D341Med (cell line): ENCODE data around the gene ARIH1.

ENCODE experiments used
- DNase-seq: peaks from one replicate; pipeline ENCODE4 v3.0.0; 2012; ENCODE audit warnings: low spot score

ARIH1 gene

DNA sequence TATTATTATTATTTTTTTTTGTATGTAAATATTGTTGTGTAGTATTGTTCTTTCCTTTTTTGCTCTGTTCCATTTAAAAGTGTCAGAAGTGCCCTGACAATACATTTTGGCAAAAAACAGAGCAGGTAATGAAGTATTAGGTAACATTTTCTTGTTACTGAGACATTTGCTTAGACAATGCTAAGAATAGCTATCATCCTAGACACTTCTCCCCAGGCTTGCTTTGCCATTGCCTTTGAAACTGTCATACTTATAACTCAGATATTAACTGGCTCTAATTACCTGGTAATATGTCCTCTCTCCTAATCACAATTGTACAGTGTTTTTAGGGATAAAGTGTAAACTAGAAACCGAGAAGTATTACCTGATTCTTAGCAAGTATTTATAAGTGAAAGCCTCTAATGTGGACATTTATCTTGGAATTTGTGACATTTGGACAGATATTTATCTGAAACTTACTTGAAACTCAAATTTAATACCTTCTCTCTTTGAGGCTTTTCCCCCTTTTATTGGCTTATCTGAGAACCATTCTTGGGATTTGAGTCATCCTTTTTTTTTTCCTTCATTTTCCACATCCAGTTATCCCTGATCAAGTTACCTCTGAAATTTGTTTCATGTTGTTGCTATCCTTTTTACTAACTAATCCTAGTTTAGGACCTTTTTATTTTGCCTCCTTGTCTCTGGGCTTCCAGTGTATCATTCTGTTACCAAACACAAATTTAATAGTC lies 13.1 kb downstream of the ARIH1 start:
- DNase-seq: no peak

DNA sequence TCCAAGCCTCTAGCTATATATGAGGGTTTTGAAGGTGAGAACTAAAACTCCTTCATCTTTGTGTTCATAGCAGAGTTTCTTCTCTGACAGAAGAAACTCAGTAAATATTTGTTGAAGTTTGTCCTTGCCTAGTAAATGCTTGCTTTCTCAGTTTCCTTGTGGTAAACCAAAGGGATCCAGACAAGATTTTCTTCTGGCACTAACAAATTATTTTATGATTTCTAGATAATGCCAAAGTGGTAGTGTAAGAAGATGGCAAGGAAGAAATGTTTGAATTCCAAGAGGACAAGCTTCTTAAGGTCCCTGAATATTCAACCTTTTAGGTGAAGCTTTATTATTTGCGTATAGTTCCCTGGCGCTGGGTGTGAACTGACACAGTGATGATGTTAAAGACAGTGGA lies 14.4 kb downstream of the ARIH1 start:
- DNase-seq: no peak

DNA sequence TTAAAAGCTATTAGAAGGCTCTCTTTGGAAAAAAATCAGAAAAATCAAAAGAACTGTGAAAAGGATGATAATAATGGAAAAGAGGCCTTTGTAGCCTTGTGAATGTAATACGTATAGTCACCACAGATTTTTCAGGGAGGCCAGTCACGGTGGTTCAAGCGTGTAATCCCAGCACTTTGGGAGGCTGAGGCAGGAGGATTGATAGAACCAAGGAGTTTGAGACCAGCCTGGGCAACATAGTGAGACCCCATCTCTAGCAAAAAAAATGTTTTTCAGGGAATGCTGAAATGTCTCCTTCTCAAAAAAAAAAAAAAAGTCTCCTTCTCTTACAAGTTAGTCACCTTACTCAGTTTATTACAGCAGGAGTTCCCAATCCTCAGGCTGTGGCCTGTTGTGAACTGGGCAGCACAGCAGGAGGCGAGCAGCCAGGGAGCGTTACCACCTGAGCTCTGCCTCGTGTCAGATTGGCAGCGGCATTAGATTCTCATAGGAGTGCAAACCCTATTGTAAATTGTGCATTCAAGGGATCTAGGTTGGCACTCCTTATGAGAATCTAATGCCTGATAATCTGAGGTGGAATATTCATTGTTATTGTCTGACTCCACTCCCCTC lies 15.9 kb downstream of the ARIH1 start:
- DNase-seq: no peak

DNA sequence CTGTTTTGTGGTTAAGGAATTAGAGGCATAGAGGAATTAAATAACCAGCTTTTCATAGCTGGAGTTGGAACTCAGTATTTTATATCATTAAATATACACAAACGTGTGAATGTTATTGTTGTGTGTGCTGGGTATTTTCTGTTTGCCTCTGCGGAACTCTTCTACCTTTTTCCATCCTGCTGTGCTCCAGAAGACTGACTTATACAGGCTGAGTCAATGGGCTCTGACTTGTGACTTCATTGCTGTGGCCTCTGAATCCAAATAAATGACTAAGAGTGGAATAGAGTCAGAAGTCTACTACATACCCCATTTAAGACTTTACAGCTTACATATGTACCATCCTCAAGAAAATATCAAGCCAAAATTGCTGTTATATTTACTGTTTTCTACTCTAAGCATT lies 17.6 kb downstream of the ARIH1 start:
- no peak for DNase-seq

DNA sequence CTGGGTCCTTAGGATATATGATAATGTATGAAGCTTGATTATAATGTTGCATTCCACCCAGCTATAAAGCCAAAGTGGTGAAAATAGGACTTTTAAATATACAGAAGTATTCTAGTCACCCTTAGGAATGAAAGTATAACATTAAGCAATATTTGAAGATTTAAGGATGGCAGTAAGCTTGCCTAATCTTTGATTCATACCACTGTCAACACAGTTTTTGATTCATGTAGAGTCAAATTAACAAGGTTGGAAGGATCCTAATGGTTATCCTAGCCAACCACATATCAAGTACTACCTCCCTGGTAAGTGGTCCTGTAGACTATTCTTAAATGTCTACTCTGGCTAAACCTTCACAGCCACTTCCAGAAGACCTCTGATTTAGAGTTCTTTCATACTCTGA lies 18.6 kb downstream of the ARIH1 start:
- DNase-seq: no peak

DNA sequence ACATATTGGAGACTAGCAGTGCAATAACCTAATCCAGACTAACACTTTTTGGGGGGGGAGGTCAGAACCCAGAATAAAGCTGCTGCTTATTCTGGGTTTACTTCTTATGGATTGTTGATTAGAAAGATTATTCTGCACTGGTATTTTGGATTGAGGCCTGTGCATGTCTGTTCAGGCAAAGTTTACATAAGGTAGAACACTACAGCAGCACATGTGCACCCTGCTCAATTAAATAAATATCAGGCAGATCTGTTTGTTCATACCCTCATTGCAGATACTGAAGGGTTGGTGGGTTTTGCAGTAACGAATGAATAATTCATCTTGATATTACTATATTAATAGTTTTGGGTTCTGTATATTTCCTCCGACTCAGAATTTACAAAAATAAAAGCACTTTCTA lies 19.1 kb downstream of the ARIH1 start:
- no peak for DNase-seq

DNA sequence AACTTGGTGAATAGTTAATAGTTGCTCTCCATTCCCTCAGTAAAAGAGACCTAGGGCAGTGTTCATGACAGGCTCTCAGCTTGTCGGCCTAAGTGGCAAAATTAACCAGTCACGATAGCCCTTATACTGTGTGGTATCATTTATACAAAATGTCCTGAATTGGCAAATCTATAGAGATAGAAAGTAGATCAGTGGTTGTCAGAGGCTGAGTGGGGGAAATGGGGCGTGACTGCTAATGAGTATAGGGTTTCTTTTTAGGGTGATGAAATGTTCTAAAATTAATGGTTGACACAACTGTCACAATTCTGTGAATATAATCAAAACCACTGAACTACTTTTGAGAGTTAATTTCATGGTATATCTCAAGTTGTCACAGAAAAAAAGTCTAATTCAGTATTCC lies 20.9 kb downstream of the ARIH1 start:
- DNase-seq: no peak

DNA sequence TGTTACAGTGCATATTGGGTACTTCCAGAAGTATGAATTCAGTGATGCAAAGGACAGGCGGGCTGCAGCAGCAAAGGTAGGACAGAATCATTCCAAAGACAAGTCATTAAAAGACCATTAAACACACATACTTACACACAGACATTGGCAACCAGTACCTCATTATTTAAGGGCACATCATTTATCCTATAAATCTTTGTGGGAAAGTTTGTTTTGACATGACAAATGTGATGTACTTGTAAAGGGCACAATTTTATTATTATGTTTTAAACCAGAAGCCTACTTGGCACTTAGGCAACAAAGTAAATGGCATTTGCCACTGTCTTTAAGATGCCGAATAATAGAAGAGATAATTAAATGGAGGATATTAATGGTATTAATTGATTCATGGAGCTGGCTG lies 22.7 kb downstream of the ARIH1 start:
- no peak for DNase-seq

DNA sequence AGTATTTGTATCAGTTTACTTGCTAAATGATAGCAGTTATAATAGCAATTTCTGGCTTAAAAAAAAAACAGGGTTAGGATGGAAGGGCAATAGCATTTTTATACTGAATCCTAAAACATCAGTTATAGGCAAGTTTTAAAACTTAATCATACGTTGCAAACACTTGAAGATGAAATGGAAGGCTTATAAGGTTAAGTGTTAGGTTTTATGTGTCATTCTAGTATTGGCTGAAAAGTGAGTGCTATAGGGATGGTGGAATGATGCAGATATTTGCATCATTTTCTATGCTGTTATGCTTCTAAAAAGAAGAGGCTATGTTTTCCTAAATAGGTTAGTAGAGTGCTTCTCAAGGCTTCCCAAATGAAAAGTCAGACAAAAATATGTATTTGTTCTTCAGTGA lies 23.3 kb downstream of the ARIH1 start:
- DNase-seq: no peak

DNA sequence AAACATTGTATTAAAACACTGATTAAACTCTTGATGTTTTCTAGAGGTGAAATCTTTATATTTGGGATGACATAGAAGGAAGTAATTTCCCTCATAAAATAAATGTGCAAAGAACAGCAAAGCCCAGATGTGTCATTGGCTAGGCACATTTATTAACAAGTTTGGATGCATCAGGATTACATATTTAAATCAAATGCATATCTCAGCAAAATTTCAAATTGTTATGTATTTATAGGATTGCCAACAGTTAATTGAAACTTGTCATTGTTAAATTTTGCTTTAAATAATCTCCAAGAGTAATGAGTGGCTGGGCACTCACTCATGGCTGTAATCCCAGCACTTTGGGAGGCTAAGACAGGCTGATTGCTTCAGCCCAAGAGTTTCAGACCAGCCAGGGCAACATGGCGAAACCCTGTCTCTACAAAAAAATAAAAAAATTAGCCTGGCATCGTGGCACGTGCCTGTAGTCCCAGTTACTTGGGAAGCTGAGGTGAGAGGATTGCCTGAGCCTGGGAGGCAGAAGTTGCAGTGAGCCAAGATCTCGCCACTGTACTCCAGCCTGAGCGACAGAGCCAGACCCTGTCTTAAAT lies 28.2 kb downstream of the ARIH1 start:
- no peak for DNase-seq

DNA sequence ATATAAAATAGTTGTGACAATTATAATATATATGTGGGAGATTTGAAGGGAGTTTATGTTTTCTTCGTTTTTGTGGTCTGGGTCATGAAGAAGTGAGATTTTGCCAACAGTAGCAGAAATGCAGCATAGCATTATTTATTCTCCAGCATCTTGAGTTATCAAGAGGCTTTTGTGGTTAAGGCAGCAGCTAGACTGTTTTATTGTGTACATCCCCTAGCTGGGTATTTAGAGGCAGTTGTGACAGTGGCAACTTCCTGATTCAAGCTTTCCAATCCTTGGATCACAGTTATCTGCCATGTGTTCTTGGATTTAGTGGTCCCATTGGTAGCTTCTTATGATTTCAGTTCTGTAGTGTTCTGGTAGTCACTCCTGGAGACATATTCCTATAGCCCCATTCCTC lies 29.0 kb downstream of the ARIH1 start:
- DNase-seq: no peak

DNA sequence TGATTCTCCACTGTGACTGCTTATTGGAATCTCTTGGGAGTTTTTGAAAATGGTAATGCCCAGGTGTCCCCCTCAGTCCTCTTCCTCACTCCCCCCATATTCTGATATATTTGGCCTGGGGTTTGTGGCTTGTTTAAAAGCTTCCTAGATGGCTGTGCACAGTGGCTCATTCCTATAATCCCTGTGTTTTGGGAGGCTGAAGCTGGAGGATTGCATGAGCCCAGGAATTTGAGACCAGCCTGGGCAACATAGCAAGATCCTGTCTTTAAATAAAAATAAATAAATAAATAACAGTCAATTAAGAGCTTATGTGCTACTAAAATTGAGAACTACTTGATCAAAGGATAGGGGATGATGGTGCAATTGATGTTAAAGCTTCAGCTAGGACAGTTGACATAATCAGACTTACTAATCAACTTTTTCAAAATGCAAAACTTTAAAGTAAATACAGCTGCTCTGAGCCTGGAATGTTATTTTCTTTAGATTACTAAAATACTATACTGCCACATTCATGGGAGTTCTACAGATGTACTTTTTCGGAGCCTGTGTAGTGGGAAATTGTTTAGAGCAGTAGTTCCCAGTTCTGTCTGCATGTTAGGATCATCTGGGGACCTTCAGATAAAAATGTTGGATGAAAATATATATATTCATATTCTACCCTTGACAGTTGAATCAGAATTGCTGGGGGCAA lies 33.4 kb downstream of the ARIH1 start:
- DNase-seq: no peak

DNA sequence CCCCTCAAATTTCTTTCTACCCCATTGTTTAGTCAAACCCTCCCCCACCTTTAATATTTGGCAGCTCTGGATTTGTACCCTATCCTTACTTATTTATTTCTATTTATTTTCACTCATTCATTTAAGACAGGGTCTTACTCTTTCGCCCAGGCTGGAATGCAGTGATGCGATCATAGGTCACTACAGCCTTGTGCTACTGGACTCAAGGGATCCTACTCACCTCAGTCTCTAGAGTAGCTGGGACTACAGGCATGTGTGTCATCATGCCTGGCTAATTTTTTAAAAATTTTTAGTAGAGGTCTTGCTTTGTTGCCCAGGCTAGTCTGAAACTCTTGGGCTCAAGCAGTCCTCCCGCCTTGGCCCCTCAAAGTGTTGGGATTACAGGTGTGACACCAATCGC lies 35.4 kb downstream of the ARIH1 start:
- no peak for DNase-seq

DNA sequence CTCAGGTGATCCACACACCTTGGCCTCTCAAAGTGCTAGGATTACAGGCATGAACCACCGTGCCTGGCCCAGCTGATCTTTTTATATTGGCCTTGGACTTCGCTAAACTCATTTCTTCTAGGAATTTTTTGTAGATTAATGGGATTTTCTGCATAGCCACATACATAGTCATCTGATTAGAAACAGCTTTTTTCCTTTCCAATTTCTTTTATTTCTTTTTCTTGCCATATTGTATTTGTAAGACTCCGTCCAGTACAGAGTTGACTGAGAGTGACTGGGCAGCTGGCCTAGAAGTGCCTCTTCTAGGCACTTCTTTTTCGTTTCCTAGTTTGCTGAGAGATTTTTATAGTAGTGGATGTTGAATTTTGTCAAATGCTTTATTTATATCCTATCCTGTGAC lies 37.4 kb downstream of the ARIH1 start:
- DNase-seq: no peak

DNA sequence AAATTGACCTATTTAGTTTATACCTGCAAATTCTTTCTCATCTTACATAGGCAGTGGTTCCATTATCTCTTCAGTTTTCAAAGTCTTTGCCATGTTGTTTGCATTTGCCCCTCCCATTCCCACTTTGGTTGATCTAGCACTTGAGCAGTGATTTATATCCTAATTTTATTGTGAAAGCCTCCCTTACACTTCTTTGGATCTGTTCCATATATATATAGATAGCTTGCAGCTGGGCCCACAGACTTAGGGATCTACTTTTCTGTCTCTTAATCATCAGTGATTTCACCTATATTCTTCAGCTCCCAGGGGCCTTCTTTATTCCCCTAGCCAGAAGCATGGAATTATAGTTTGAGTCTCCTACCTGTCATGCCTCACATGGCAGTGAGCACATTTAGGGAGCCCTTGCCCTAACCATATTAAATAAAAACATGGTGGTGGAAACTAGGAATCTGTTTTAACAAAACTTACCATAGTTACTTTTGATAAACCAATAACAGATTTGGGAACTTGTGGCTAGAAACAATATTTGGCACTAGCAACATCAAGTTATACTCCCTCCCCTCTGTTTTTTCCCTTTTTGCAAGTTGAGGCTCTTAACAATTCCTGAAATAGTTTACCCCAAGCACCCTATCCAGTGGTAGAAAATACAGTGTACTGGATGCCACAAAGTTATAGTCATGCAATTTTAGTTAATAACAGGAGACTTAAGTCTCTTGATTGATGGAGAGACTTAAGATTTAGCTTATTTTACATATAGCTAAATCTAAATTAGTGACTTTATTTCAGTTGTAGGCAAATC lies 41.7 kb downstream of the ARIH1 start:
- peak; percentile 19 for DNase-seq

DNA sequence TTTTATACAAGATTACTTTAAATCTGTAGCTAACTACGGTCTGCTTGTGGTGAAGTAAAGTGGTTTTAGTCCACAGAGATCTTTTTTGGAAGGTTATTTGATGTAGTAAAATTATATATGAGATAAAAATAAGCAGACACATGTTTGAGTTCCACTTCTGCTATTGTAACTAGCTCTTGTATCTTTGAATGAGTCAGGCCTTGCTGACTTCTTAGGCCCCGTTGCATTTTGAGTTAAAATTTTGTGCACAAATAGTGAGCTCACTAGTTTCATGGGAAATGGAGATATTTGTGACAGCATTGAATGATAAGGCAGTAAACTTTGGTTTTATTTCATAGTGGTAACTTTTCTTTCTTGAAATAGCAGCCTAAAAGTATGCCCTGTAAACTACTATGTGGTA lies 42.6 kb downstream of the ARIH1 start:
- no peak for DNase-seq

DNA sequence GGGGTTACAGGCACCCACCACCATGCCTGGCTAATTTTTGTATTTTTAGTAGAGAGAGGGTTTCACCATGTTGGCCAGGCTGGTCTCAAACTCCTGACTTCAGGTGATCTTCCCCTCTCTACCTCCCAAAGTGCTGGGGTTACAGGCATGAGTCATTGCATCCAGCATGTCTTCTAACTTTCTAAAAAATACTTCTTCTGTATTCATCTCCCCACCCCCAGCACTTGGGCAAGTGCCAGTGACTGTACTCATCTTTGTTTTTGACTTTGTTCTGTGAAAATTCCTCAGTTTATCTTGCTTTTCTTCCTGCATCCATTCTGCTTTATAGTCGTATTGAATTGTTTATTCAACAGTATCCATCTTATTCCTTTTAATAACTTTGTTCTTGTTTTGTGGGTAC lies 47.6 kb downstream of the ARIH1 start:
- no peak for DNase-seq

DNA sequence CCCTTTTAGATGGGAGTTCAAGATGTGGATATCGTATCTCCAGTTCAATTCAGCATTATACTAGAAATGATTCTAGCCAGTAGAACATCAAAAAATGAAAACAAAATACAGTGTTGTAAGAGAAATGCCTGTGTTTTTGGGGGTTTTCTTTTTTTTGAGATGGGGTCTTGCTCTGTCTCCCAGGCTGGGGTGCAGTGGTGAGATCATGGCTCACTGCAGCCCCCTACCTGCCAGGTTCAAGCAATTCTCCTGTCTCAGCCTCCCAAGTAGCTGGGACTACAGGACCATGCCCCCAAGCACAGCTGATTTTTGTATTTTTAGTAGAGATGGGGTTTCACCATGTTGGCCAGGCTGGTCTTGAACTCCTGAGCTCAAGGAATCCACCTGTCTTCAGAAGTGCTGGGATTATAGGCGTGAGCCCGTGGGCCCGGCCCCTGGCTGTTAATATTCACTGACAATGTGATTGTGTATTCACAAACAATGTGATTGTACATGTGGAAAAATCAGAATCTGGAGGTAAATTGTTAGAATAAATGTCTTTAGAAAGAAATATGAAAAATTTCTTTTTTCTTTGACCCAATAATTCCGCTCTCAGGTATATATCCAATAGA lies 59.0 kb downstream of the ARIH1 start:
- DNase-seq: peak; percentile 26

DNA sequence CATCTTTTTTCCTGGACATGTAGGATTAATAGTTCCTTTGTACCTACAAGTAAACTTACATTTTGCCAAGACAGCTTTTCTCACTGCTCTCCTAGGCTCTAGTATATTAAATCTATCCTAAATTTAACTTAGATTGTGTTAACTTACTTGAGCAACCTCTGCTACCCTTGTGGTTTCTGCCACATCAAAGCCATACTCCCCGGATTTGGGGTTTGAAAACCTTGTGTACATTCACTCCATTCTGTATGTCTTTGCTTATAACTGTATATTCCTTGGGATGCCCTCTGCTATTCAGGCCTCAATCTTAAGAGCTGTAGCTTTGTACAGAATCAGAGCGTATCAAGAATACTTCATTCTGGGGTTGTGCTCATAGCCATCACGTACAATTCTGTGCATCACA lies 60.4 kb downstream of the ARIH1 start:
- no peak for DNase-seq

DNA sequence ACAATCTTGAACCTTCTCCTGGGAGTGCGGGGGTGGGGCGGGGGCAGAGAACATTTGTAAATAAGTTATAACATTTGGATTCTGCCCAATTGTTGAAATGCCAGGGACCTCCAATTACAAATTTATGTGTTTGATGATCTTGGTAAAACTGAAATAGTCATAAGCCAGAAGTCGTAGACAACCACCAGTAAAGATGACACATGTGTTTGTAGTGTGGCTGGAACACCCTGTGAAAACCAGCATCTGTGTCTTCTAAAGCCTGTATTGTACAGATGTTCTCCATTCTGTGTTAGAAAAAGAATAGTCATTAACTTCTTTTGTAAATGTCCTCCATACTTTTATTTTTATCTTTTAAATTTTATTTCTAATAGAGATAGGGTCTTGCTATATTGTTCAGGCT lies 61.8 kb downstream of the ARIH1 start:
- DNase-seq: no peak

DNA sequence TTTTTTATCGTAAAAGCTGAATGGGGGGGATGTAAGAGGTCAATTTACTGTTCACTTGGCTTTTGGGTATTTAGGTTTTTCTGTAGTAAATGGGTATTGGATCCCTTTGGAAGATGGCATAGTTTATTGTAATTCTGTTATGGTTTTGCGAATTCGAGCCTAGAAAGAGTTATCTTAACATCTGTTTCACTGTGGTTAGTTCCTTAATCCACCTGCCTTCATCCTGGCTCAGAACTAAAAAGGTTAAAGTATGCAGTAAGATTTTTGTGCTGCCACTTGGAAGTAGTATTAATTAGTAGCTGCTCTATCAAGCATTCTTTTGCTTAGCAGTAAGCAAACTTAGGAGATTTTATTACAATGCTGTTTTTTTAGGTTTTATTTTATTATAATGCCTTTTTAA lies 62.4 kb downstream of the ARIH1 start:
- no peak for DNase-seq

DNA sequence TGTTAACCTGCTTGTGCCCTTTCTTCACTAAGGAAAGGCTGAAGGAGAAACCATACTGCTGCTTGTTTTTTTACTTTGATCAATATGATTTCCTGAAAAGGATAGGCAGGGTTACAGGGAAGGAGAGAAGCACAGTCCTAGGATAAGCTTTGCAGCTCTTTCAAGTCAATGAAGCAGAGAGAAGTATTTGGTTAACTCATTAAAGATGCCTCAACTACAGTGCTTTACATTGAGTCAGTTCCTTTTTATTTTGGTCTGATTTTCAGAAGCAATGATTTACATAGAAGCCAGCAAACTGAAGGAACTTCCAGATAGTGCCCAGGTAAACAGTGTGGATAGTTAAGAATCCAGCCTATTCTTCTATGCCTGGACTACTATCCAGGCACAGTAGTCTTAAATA lies 64.8 kb downstream of the ARIH1 start:
- DNase-seq: no peak
